Ishikawa (cell line): ENCODE results near the gene EXOSC3.

Experiments used
- CEBPB ChIP-seq: IDR thresholded peaks from 2 replicates; pipeline ENCODE4 v1.6.1; 2012
- EGR1 ChIP-seq: IDR thresholded peaks from 2 replicates; pipeline ENCODE4 v1.6.1; 2012
- EP300 ChIP-seq: IDR thresholded peaks from 2 replicates; pipeline ENCODE4 v1.6.1; 2012; ENCODE audit warnings: borderline replicate concordance
- FOXM1 ChIP-seq: IDR thresholded peaks from 2 replicates; pipeline ENCODE4 v1.6.1; 2012; ENCODE audit warnings: low read depth, borderline replicate concordance
- NFIC ChIP-seq: IDR thresholded peaks from 2 replicates; pipeline ENCODE4 v1.6.1; 2012
- RAD21 ChIP-seq: IDR thresholded peaks from 2 replicates; pipeline ENCODE4 v1.6.1; 2012; ENCODE audit warnings: low read depth
- TAF1 ChIP-seq: IDR thresholded peaks from 2 replicates; pipeline ENCODE4 v1.6.1; 2012; ENCODE audit warnings: low read depth, mild to moderate bottlenecking
- TEAD4 ChIP-seq: IDR thresholded peaks from 2 replicates; pipeline ENCODE4 v1.6.1; 2012
- YY1 ChIP-seq: IDR thresholded peaks from 2 replicates; pipeline ENCODE4 v1.6.1; 2012; ENCODE audit warnings: low read depth
- TF ChIP-seq, protein P1 (sequence below): IDR thresholded peaks from 2 replicates; pipeline ENCODE4 v1.6.1; 2012; ENCODE audit warnings: low read depth, mild to moderate bottlenecking
- TF ChIP-seq, protein P2 (sequence below): IDR thresholded peaks from 2 replicates; pipeline ENCODE4 v1.6.1; 2012
- TF ChIP-seq, protein P3 (sequence below): IDR thresholded peaks from 2 replicates; pipeline ENCODE4 v1.6.1; 2012

DNA sequence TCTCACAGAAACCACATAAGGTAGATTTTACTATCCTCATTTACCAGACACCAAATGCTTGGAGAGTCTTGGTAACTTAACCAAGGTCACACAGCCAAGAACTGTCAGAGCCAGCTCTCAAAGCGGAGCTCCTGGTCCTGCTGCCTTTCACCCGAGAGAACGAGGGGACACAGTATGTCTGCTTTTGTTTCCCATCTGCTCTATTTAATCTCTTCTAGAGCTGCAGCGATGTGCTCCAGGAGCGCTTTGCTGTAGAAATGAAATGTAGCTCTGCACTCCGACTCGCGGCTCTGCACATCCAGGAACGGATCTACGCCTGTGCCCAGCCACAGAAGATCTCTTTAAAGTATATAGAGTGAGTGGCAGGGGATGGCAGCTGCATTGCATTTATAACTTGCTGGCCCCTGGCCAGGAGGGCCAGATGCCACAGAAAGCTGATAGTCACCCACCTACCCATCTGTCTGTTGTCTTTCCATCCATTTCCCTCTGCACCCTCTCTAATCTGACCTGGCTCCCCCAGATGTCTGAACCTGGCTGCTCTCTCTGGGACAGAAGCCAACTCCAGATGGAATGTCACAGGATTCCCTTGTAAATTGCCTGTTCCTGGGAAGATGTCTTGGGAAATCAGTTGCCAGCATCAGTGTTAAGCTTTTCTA is 52.6 kb downstream of the EXOSC3 start:
- TF ChIP-seq, protein P1, sequence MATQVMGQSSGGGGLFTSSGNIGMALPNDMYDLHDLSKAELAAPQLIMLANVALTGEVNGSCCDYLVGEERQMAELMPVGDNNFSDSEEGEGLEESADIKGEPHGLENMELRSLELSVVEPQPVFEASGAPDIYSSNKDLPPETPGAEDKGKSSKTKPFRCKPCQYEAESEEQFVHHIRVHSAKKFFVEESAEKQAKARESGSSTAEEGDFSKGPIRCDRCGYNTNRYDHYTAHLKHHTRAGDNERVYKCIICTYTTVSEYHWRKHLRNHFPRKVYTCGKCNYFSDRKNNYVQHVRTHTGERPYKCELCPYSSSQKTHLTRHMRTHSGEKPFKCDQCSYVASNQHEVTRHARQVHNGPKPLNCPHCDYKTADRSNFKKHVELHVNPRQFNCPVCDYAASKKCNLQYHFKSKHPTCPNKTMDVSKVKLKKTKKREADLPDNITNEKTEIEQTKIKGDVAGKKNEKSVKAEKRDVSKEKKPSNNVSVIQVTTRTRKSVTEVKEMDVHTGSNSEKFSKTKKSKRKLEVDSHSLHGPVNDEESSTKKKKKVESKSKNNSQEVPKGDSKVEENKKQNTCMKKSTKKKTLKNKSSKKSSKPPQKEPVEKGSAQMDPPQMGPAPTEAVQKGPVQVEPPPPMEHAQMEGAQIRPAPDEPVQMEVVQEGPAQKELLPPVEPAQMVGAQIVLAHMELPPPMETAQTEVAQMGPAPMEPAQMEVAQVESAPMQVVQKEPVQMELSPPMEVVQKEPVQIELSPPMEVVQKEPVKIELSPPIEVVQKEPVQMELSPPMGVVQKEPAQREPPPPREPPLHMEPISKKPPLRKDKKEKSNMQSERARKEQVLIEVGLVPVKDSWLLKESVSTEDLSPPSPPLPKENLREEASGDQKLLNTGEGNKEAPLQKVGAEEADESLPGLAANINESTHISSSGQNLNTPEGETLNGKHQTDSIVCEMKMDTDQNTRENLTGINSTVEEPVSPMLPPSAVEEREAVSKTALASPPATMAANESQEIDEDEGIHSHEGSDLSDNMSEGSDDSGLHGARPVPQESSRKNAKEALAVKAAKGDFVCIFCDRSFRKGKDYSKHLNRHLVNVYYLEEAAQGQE: no peak
- TF ChIP-seq, protein P2, sequence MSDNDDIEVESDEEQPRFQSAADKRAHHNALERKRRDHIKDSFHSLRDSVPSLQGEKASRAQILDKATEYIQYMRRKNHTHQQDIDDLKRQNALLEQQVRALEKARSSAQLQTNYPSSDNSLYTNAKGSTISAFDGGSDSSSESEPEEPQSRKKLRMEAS: no peak
- TF ChIP-seq RAD21: no peak
- TF ChIP-seq EP300: no peak
- no peak for TF ChIP-seq CEBPB
- TF ChIP-seq EGR1: no peak
- no peak for TF ChIP-seq TEAD4
- TF ChIP-seq, protein P3, sequence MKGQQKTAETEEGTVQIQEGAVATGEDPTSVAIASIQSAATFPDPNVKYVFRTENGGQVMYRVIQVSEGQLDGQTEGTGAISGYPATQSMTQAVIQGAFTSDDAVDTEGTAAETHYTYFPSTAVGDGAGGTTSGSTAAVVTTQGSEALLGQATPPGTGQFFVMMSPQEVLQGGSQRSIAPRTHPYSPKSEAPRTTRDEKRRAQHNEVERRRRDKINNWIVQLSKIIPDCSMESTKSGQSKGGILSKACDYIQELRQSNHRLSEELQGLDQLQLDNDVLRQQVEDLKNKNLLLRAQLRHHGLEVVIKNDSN: no peak
- no peak for TF ChIP-seq NFIC
- no peak for TF ChIP-seq TAF1
- TF ChIP-seq FOXM1: no peak
- no peak for TF ChIP-seq YY1
